ENCODE measurements around the gene SUPT4H1. TPM values are rescaled to one million over a fixed set of nuclear protein-coding genes. Genes with fewer than 3 reads are reported as not detected.

The SUPT4H1 gene
- 97.5 TPM for polyA plus RNA-seq (2013, experiment 1 of 2)
- 99.4 TPM for polyA plus RNA-seq (2013, experiment 2 of 2)

DNA sequence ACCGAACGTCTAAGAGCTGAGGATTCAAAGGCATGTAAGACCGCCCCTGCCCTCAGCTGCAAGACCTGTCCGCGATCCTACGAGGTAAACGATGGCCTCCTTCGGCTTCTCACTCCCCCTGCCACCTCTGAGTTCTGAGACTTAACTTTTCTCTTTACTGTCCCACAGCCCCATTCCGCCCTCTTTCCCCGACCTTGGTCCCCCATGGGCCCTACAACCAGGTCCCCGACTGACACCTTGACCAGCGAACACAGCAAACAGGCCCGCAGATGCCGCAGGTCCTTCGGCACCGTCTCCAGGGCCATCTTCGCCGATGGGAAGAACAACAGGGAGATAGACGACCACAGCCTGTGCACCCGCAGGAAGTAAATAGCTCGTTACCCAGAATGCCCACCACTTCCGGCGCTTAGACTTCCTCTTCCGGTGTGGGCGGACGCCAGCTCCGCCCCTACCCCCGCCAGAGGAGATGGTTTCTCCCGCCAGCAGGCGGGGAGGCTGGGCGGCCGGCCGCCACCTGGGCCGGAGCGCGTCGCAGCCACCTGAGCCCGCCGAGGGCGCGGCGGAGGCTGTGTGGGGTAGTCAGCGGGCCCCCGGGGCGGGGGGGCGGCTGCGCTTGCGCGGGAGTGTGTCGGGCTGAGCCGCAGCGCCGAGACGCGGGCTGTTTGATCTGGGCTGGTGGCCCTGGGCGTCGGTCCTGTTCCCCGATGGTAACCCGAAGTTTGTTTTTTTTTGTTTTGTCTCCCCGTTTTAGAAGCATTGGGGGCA is at the start of gene SUPT4H1:
Gene SUPT4H1 (minus strand): TSS at position 371 of the 765 bp plus-strand sequence. CDS start 66 bp downstream, at position 305.
- WGBS (ENCODE audit: extremely low coverage, insufficient coverage, low lambda C conversion rate): no CpG with 5 or more reads among the region's 60 CpGs
- H2AK5ac ChIP-seq (ENCODE audit: low read length): peak within 1 kb of the TSS; percentile 97

DNA sequence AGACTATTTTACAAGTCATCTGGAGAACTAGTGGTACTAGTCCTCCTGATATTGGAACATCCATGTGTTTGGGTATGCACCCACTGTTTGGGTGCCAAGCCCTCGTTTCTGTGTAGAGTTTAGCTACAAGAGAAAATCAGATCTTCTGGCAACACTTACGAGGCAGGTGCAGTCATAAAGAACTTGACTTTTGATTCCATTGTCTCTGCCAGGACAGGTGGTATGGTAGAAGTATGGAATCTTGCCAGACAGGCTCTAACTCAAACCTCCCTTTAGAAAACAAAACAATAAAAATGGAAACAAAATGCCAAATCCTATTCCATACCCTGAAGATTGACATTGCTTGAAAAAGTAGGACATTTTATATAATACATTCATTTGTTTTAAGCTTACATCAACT is 49.3 kb upstream of the SUPT4H1 start:
- Histone ChIP-seq H3K9ac (ENCODE audit: low read length) (no peak overlapping the region), H2BK120ac (ENCODE audit: low read depth, low read length) (no peak overlapping the region)
- WGBS (ENCODE audit: extremely low coverage, insufficient coverage, low lambda C conversion rate): no CpG with 5 or more reads among the region's 2 CpGs

More for the DNA sequence above, at the start of gene SUPT4H1:
- Histone ChIP-seq H3K4me2 (ENCODE audit: low read length) (peak within 1 kb of the TSS; percentile 100), H3K36me3 (ENCODE audit: control insufficient read depth, insufficient read depth, low read length) (peaks cover 9% of the 10 kb centered on the region), H3K27ac (ENCODE audit: low read depth, low read length) (peak within 1 kb of the TSS; percentile 96), H4K5ac (ENCODE audit: low read length) (no peak within 1 kb of the TSS), H3K4me1 (ENCODE audit: control insufficient read depth, low read depth, low read length) (peaks cover 3% of the 10 kb centered on the region), H2BK120ac (ENCODE audit: low read depth, low read length) (no peak within 1 kb of the TSS), H2BK15ac (replicated peaks; ENCODE audit: low read depth) (no peak within 1 kb of the TSS), H3K18ac (ENCODE audit: low read length) (peak within 1 kb of the TSS; percentile 72), H3K23ac (ENCODE audit: low read length) (peak within 1 kb of the TSS; percentile 74), H3K4ac (ENCODE audit: low read depth, low read length) (peak within 1 kb of the TSS; percentile 40), H3K79me2 (ENCODE audit: control insufficient read depth, insufficient read depth, low read length) (peaks cover 8% of the 10 kb centered on the region), H3K4me3 (ENCODE audit: low read length) (peak within 1 kb of the TSS; percentile 98), H2BK5ac (ENCODE audit: low read length) (peak within 1 kb of the TSS; percentile 83), H3K56ac (ENCODE audit: low read length) (peak within 1 kb of the TSS; percentile 99), H3K79me1 (ENCODE audit: low read length) (peaks cover 4% of the 10 kb centered on the region), H4K8ac (ENCODE audit: low read depth, low read length) (no peak within 1 kb of the TSS), H3K27me3 (ENCODE audit: insufficient read depth, low read length, poor library complexity) (no peaks in the 10 kb centered on the region), H3K9ac (ENCODE audit: low read length) (peak within 1 kb of the TSS; percentile 97)
- DNase-seq: peak; percentile 98

DNA sequence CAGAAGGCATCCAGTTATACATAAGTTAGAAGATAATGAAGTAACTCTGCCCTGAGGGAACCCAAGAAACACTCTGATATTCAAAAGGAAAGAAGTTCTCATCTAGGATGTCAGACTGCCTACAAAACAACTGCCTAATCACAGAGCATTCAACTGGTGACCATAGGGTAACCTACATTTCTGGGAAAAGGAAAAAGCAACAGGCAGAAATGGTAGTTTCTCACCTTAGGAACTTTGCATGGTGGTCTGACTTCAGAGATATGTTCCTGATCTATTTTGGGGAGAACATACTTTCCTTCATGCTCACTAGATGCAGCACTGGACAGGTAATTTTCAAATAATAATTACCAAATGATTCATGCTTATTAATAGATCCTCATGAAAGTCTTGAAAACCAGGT is 48.8 kb upstream of the SUPT4H1 start:
- Histone ChIP-seq H2AK5ac (ENCODE audit: low read length) (no peak overlapping the region), H4K5ac (ENCODE audit: low read length) (no peak overlapping the region), H3K79me1 (ENCODE audit: low read length) (no peaks in the 10 kb centered on the region), H3K27ac (ENCODE audit: low read depth, low read length) (no peak overlapping the region), H2BK120ac (ENCODE audit: low read depth, low read length) (peak overlapping the region; percentile 28), H3K9ac (ENCODE audit: low read length) (no peak overlapping the region), H3K23ac (ENCODE audit: low read length) (no peak overlapping the region), H3K4me3 (ENCODE audit: low read length) (no peak overlapping the region), H3K27me3 (ENCODE audit: insufficient read depth, low read length, poor library complexity) (no peaks in the 10 kb centered on the region), H3K4me1 (ENCODE audit: control insufficient read depth, low read depth, low read length) (peaks cover 9% of the 10 kb centered on the region), H2BK5ac (ENCODE audit: low read length) (no peak overlapping the region), H3K36me3 (ENCODE audit: control insufficient read depth, insufficient read depth, low read length) (no peaks in the 10 kb centered on the region), H3K79me2 (ENCODE audit: control insufficient read depth, insufficient read depth, low read length) (no peaks in the 10 kb centered on the region), H3K4ac (ENCODE audit: low read depth, low read length) (no peak overlapping the region), H2BK15ac (replicated peaks; ENCODE audit: low read depth) (no peak overlapping the region), H3K56ac (ENCODE audit: low read length) (no peak overlapping the region), H3K18ac (ENCODE audit: low read length) (no peak overlapping the region), H3K4me2 (ENCODE audit: low read length) (no peak overlapping the region), H4K8ac (ENCODE audit: low read depth, low read length) (no peak overlapping the region)
- DNase-seq: no peak

More for the DNA sequence above, 49.3 kb upstream of the SUPT4H1 start:
- Histone ChIP-seq H3K36me3 (ENCODE audit: control insufficient read depth, insufficient read depth, low read length) (no peaks in the 10 kb centered on the region), H4K8ac (ENCODE audit: low read depth, low read length) (no peak overlapping the region), H3K27me3 (ENCODE audit: insufficient read depth, low read length, poor library complexity) (no peaks in the 10 kb centered on the region), H3K18ac (ENCODE audit: low read length) (peak overlapping the region; percentile 45), H4K5ac (ENCODE audit: low read length) (no peak overlapping the region), H3K4ac (ENCODE audit: low read depth, low read length) (no peak overlapping the region), H3K4me2 (ENCODE audit: low read length) (no peak overlapping the region), H3K79me1 (ENCODE audit: low read length) (no peaks in the 10 kb centered on the region), H3K4me3 (ENCODE audit: low read length) (no peak overlapping the region), H3K79me2 (ENCODE audit: control insufficient read depth, insufficient read depth, low read length) (no peaks in the 10 kb centered on the region), H3K4me1 (ENCODE audit: control insufficient read depth, low read depth, low read length) (peaks cover 9% of the 10 kb centered on the region), H3K27ac (ENCODE audit: low read depth, low read length) (no peak overlapping the region), H2BK15ac (replicated peaks; ENCODE audit: low read depth) (no peak overlapping the region), H2AK5ac (ENCODE audit: low read length) (no peak overlapping the region), H3K56ac (ENCODE audit: low read length) (no peak overlapping the region), H3K23ac (ENCODE audit: low read length) (no peak overlapping the region), H2BK5ac (ENCODE audit: low read length) (no peak overlapping the region)
- DNase-seq: no peak

DNA sequence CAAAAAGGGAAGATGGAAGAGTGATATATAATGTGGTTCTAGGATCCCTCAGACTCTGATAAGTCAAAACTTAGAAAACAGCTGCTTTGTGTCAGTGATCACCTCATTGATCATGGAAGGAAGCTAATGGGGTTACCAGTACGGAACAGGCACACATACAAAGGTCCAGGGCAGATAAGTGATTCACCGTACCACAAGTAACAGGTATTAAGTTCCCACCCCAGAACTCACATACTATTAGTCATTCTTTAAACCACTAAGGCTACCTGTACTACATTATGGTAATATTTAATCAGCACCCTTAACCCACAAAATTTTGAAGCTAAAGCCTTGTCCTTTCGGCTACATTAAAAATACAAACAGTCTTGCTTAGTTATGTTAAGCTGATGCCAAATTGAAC is 48.0 kb upstream of the SUPT4H1 start:
- H2BK120ac ChIP-seq (ENCODE audit: low read depth, low read length): no peak overlapping the region
- no peaks in the 10 kb centered on the region for H3K36me3 ChIP-seq (ENCODE audit: control insufficient read depth, insufficient read depth, low read length)
- no peak overlapping the region for H4K8ac ChIP-seq (ENCODE audit: low read depth, low read length)
- no peak overlapping the region for H3K56ac ChIP-seq (ENCODE audit: low read length)
- no peak overlapping the region for H2AK5ac ChIP-seq (ENCODE audit: low read length)
- WGBS (ENCODE audit: extremely low coverage, insufficient coverage, low lambda C conversion rate): no CpG with 5 or more reads among the region's 3 CpGs
- peaks cover 9% of the 10 kb centered on the region for H3K4me1 ChIP-seq (ENCODE audit: control insufficient read depth, low read depth, low read length)
- no peak overlapping the region for H4K5ac ChIP-seq (ENCODE audit: low read length)
- no peaks in the 10 kb centered on the region for H3K27me3 ChIP-seq (ENCODE audit: insufficient read depth, low read length, poor library complexity)
- no peak overlapping the region for H2BK15ac ChIP-seq (replicated peaks; ENCODE audit: low read depth)
- H3K4me3 ChIP-seq (ENCODE audit: low read length): no peak overlapping the region
- no peak overlapping the region for H3K18ac ChIP-seq (ENCODE audit: low read length)
- no peak overlapping the region for H3K27ac ChIP-seq (ENCODE audit: low read depth, low read length)
- no peak overlapping the region for H3K4ac ChIP-seq (ENCODE audit: low read depth, low read length)
- no peaks in the 10 kb centered on the region for H3K79me2 ChIP-seq (ENCODE audit: control insufficient read depth, insufficient read depth, low read length)
- no peak for DNase-seq
- no peak overlapping the region for H2BK5ac ChIP-seq (ENCODE audit: low read length)
- no peak overlapping the region for H3K9ac ChIP-seq (ENCODE audit: low read length)
- no peak overlapping the region for H3K23ac ChIP-seq (ENCODE audit: low read length)
- no peaks in the 10 kb centered on the region for H3K79me1 ChIP-seq (ENCODE audit: low read length)
- no peak overlapping the region for H3K4me2 ChIP-seq (ENCODE audit: low read length)

DNA sequence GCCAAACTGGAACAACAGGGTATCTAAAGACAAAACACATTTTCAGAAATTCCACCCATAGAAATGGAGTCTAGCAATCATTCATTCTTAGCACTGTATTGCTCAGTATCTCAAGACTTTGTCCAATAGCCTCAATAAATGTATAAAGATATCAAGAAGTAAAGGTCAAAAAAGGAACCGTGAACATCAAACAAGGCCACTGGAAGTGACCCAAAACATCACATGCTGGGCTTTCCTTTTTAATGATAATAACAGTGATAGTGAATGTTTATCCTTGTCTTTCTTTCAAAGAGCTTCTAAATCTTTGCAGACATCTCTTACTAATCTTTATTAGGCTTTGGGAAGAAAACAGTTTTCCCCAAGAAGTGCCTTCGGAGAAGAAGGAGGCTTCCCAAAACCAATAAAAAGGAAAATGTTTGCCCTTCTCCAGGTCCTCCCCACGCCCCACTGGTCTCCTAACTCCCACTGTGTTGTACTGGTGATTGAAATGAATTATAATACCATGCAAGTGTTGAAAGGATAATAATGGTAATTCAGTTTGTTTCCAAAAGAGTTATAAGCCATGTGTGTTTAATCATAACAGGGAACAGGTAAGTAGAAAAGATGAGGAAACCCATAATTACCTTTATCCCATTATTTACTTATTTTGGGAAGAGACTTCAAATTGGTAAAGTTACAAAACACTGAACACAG is 46.7 kb upstream of the SUPT4H1 start:
- H4K5ac ChIP-seq (ENCODE audit: low read length): no peak overlapping the region
- peaks cover 9% of the 10 kb centered on the region for H3K4me1 ChIP-seq (ENCODE audit: control insufficient read depth, low read depth, low read length)
- no peak overlapping the region for H2AK5ac ChIP-seq (ENCODE audit: low read length)
- H4K8ac ChIP-seq (ENCODE audit: low read depth, low read length): no peak overlapping the region
- DNase-seq: no peak
- no peaks in the 10 kb centered on the region for H3K79me2 ChIP-seq (ENCODE audit: control insufficient read depth, insufficient read depth, low read length)
- no peaks in the 10 kb centered on the region for H3K27me3 ChIP-seq (ENCODE audit: insufficient read depth, low read length, poor library complexity)
- H3K56ac ChIP-seq (ENCODE audit: low read length): no peak overlapping the region
- H3K27ac ChIP-seq (ENCODE audit: low read depth, low read length): no peak overlapping the region
- H3K4me2 ChIP-seq (ENCODE audit: low read length): no peak overlapping the region
- H3K23ac ChIP-seq (ENCODE audit: low read length): no peak overlapping the region
- no peak overlapping the region for H3K9ac ChIP-seq (ENCODE audit: low read length)
- H2BK5ac ChIP-seq (ENCODE audit: low read length): no peak overlapping the region
- no peak overlapping the region for H3K18ac ChIP-seq (ENCODE audit: low read length)
- no peaks in the 10 kb centered on the region for H3K79me1 ChIP-seq (ENCODE audit: low read length)
- no CpG with 5 or more reads among the region's 3 CpGs for WGBS (ENCODE audit: extremely low coverage, insufficient coverage, low lambda C conversion rate)
- no peak overlapping the region for H2BK120ac ChIP-seq (ENCODE audit: low read depth, low read length)
- H3K36me3 ChIP-seq (ENCODE audit: control insufficient read depth, insufficient read depth, low read length): no peaks in the 10 kb centered on the region
- no peak overlapping the region for H3K4me3 ChIP-seq (ENCODE audit: low read length)
- no peak overlapping the region for H3K4ac ChIP-seq (ENCODE audit: low read depth, low read length)
- no peak overlapping the region for H2BK15ac ChIP-seq (replicated peaks; ENCODE audit: low read depth)
